Mucosa of descending colon (tissue), 3 donors: ENCODE measurements around the gene UBE2E1. TPM values are rescaled to one million over a fixed set of nuclear protein-coding genes. Genes with fewer than 3 reads are reported as not detected.

Source experiments
- ATAC-seq: fragments of 200-7000 bp; cut with Tn5 transposase; one replicate; pipeline ENCODE4 v1.9.1; 2020; ENCODE audit warnings: mild to moderate bottlenecking, moderate library complexity
- DNase-seq, 3 donors: peaks; one replicate each; pipeline ENCODE4 v3.0.0-alpha.2; 2020
- H3K36me3 ChIP-seq: fragments of 200-600 bp; one replicate; pipeline ENCODE4 v1.8.0; 2021; ENCODE audit warnings: low read depth, mild to moderate bottlenecking
- H3K4me1 ChIP-seq: fragments of 200-600 bp; one replicate; pipeline ENCODE4 v1.8.0; 2021; ENCODE audit warnings: low read depth, mild to moderate bottlenecking
- H3K4me3 ChIP-seq: fragments of 200-600 bp; one replicate; pipeline ENCODE4 v1.8.0; 2021; ENCODE audit warnings: mild to moderate bottlenecking
- H3K9me3 ChIP-seq: fragments of 200-600 bp; one replicate; pipeline ENCODE4 v1.8.0; 2021; ENCODE audit warnings: mild to moderate bottlenecking
- CTCF ChIP-seq: fragments of 200-600 bp; IDR thresholded peaks from one replicate; pipeline ENCODE4 v1.8.0; 2022; ENCODE audit warnings: antibody characterized with exemption, mild to moderate bottlenecking
- intact Hi-C, 2 donors: fragments of 100-400 bp; cut with DNase I in 1 of 2; cut with micrococcal nuclease in 1 of 2; formaldehyde crosslinking; loops; one replicate each; pipeline versions ENCODE4 v1.11.0 to v1.11.1; 2022; cut with DNase I, micrococcal nuclease
- total RNA-seq, 3 donors: library from RNA; stranded (reverse); fragmentation: NEBNext Ultra II Directional in 2 of 3; extraction: Animal tissue kit (Norgen Biotek cat#: 25700) in 2 of 3; gene quantifications; one replicate each; pipeline versions ENCODE4 v1.2.1 to v1.2.4, GENCODE V29; 2021 to 2023
- donor health status: DM: no; HTN: no; CAD: no; lungs with moderate emphysema.
- donor health status: DM: no; HTN: no; CAD: no.
- donor health status: DM: no; HTN: yes; CAD: no.

The UBE2E1 gene
- total RNA-seq, 3 donors from 2014 or later = 84.7 to 111 (median 86.8) TPM

DNA sequence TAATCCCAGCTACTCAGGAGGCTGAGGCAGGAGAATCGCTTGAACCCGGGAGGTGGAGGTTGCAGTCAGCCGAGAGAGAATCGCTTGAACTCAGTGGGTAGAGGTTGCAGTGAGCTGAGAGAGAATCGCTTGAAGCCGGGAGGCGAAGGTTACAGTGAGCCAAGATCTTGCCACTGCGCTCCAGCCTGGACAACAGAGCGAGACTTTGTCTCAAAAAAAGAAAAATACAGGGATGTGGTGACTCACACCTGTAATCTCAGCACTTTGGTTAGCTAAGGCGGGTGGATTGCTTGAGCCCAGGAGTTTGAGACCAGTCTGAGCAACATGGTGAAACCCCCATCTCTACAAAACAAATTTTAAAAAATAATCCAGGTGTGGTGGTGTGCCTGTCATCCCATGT is 26.8 kb downstream of the UBE2E1 start:
- DNase-seq (no peak), ATAC-seq (no peak)
- H3K9me3 ChIP-seq = no peaks in the 10 kb centered on the region
- H3K4me1 ChIP-seq = peaks cover 7% of the 10 kb centered on the region
- intact Hi-C loops = no loop called here
- TF ChIP-seq CTCF = no peak
- no peak overlapping the region for H3K4me3 ChIP-seq
- no peaks in the 10 kb centered on the region for H3K36me3 ChIP-seq

DNA sequence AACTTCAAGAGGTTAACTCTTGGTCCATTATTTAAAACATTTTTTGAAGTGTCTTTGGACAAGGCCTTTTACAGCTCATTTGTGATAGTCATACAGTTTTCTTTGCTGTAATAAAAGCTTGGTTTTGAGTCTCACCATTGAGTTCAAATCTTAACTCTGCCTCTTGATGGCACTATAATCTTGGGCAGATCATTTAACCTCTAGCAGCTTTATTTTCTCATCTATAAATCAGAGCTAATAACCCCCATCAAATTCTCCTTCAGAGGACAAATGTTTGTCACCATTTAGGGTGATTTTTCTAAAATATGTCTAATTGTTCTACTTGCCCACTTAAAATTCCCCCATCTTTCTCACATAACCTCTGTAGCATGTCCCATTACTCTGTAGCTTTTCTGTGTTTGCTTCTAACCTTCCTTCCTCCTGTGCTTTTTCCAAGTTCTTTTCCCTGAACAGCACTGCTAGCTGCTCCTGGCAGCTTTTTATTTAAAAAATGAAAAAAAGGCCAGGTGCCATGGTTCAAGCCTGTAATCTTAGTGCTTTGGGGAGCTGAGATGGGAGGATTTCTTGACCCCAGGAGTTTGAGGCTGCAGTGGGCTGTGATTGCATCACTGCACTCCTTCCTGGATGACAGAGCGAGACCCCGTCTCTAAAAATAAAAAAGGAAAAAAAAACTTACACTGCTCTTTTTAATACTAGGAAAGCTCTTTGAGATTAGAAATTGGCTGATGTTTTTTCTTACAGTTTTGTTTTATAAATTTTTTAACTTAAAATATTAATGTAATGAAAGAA is 28.5 kb downstream of the UBE2E1 start:
- peaks cover 7% of the 10 kb centered on the region for H3K4me1 ChIP-seq
- DNase-seq (no peak), ATAC-seq (no peak)
- no peak overlapping the region for H3K4me3 ChIP-seq
- no peaks in the 10 kb centered on the region for H3K9me3 ChIP-seq
- intact Hi-C loops = no loop called here
- H3K36me3 ChIP-seq = no peaks in the 10 kb centered on the region
- no peak for TF ChIP-seq CTCF

DNA sequence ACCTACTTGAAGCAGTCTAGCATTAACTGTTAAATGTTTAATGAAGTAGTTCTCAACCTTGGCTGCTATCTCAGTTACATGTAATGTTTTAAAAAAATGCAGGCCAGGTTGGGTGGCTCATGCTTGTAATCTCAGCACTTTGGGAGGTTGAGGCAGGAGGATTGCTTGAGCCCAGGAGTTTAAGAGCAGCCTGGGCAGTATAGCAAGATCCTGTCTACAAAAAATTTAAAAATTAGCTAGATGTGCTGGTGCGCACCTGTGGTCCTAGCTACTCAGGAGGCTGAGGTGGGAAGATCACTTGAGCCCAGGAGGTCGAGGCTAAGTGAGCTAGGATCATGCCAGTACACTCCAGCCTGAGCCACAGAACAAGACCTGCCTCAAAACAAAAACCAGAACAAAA is 29.3 kb downstream of the UBE2E1 start:
- H3K36me3 ChIP-seq = no peaks in the 10 kb centered on the region
- intact Hi-C loops = no loop called here
- no peaks in the 10 kb centered on the region for H3K9me3 ChIP-seq
- no peak for DNase-seq
- H3K4me1 ChIP-seq = peaks cover 2% of the 10 kb centered on the region
- no peak for ATAC-seq
- no peak for TF ChIP-seq CTCF
- no peak overlapping the region for H3K4me3 ChIP-seq

- Histone ChIP-seq H3K36me3 (no peaks in the 10 kb centered on the region), H3K9me3 (no peaks in the 10 kb centered on the region), H3K4me1 (no peaks in the 10 kb centered on the region), H3K4me3 (no peak overlapping the region)
- no peak for TF ChIP-seq CTCF
- intact Hi-C loops = no loop called here
- ATAC-seq (no peak), DNase-seq (no peak)
These were observed 30.0 kb downstream of the UBE2E1 start for GRCh38 chr3:23835802-23836201.

DNA sequence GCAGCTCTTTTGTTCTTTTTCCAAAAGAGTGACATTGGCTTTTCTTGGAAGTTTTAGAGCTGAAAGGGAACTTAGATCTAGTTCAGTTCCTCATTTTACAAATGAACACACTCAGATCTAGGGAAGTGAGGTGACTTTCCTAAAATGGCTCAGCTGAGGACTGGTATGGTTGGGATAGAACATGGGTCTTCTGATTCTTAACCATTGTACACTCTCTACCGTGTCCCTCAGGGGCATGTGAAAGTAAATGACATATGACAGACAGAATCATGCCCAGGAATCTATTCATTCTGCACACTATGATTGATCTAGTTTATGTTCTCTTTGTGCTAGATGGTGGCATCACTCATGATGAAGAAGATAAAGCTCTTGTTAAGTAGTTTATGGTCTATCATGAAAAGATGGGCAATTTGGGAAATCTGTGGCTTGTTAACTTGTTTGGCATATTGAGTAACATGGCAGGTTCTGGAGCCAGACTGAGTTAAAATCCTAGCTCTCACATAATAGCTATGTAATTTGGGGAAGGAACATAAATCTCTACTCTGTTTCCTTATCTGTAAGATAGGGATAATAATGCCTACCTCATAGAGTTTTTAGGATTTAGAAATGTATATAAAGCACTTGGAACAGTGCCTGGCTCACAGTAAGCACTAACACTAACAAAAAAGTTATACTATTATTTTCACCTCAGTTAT is 30.9 kb downstream of the UBE2E1 start:
- no peak for TF ChIP-seq CTCF
- H3K4me3 ChIP-seq = no peak overlapping the region
- H3K4me1 ChIP-seq = no peaks in the 10 kb centered on the region
- no peak for DNase-seq
- peak; percentile 20 for ATAC-seq
- H3K36me3 ChIP-seq = no peaks in the 10 kb centered on the region
- intact Hi-C loops = no loop called here
- no peaks in the 10 kb centered on the region for H3K9me3 ChIP-seq
